ENCODE data around the gene OTUD7B.

DNA sequence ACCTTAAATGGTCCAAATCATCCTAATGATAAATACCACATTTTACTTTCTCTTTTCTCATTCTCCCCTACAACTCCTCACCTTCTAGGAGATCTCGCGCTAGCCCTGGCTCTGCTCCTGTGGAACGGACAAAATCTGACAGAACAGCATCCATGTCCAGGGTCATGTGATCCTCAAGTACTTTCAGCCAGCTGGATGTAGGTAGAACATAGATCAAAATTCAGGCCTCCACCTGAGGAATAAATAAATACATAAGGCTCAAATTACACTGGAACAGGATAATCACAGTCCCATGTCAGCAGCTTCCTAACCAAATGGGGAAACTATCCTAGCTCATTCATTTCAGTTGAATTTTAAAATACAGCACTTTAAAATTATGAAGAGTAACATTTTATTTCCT, 33.2 kb downstream of the OTUD7B start:
- TF ChIP-seq, protein P1, sequence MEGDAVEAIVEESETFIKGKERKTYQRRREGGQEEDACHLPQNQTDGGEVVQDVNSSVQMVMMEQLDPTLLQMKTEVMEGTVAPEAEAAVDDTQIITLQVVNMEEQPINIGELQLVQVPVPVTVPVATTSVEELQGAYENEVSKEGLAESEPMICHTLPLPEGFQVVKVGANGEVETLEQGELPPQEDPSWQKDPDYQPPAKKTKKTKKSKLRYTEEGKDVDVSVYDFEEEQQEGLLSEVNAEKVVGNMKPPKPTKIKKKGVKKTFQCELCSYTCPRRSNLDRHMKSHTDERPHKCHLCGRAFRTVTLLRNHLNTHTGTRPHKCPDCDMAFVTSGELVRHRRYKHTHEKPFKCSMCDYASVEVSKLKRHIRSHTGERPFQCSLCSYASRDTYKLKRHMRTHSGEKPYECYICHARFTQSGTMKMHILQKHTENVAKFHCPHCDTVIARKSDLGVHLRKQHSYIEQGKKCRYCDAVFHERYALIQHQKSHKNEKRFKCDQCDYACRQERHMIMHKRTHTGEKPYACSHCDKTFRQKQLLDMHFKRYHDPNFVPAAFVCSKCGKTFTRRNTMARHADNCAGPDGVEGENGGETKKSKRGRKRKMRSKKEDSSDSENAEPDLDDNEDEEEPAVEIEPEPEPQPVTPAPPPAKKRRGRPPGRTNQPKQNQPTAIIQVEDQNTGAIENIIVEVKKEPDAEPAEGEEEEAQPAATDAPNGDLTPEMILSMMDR (conservative IDR thresholded peaks at IDR 0.05; ENCODE audit: low read length) = no peak
- TF ChIP-seq EZH2phosphoT487 (IDR thresholded peaks at IDR 0.05; ENCODE audit: borderline replicate concordance) = no peak

Data from Loucy (cell line).